Stimulated activated CD8-positive, alpha-beta memory T cell treated with anti-CD3 and anti-CD28 coated beads, Interleukin-15, amount 100 ng/mL, for 24 hours (primary cell): ENCODE data around the gene RNU7-1.

Experiments
- DNase-seq: peaks from one replicate; pipeline ENCODE4 v3.0.0-alpha.2; 2020; ENCODE audit warnings: low read depth

Gene RNU7-1

GRCh38 chr12:6953442-6954315, 10.1 kb downstream of the RNU7-1 start:
- no peak for DNase-seq

GRCh38 chr12:6954316-6955107, 10.9 kb downstream of the RNU7-1 start:
- DNase-seq: no peak

- DNase-seq: no peak
Observed at GRCh38 chr12:6955108-6956020, 11.7 kb downstream of the RNU7-1 start.

GRCh38 chr12:6956021-6956727, 12.6 kb downstream of the RNU7-1 start:
- no peak for DNase-seq

- DNase-seq: no peak
Observed at GRCh38 chr12:6957151-6957701, 13.6 kb downstream of the RNU7-1 start.

DNA sequence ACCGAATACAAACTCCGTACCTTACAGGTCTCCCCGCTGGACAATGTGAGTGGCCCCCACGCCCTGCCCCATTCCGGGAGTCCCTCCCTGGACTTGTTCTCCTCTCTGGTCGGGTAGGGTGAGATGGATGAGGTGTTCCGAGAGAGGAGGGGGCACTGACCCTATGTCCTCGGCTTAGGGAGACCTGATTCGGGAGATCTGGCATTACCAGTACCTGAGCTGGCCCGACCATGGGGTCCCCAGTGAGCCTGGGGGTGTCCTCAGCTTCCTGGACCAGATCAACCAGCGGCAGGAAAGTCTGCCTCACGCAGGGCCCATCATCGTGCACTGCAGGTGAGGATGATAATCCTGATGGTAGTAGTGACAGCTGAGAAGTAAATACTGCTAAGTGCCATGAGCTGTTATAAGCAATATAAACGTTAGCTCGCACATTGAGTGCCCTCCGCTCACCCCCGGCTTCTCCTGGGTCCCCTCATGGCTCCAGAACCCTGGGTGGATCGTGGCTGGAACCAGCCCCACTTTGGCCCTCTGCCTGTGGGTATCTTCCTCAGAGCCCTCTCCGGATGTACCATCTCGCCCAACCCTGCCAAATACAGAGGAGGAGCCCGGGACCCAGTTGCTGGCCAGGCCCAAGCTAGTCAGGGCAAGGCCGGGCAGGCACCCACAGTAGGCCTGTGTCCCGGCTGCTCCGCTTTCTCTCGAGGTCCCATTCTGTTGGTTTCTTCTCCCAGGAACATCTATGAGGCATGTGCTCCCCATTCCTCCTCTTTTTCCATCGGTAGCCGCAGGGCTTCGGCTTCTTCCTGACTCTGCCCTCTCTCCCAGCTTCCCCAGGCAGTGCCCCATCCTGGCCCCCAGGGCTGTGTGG, 14.4 kb downstream of the RNU7-1 start:
- DNase-seq: no peak

- no peak for DNase-seq
Observed at GRCh38 chr12:6958609-6959057, 15.0 kb downstream of the RNU7-1 start.

DNA sequence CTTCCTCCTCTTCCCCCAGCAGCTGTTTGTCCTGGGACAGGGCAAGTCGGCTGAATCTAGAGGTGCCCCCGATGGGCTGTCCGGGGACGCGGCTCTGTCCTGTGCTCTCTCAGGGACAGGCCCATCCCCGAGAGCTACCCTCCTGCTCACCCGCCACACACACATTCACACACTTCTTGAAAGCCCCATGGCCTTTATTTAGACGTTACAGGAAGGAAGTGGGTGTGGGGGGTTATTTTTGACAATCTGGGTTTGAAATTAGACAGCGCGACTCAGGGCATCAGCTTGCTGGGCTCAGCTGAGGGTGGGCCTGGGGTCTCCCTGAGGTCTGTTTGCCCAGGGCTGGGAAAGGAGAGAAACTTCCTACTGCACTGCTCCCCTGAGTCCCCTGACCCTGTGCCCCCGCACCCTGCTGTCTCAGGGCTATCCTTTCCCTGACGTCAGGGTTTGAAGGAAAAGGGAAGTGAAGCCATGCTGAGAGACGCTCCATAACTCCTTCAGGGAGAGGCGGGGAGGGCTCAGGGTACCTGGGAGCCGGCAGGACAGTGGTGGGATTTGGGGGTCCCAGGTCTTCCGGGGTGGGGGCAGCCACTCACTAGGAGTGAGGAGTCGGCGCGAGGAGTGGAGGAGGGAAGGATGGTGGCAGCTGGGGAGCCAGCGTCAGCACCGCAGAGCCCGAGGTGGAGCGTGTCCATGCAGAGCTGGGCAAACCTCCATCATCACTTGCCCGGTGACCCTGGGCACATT, 15.6 kb downstream of the RNU7-1 start:
- DNase-seq: no peak

DNA sequence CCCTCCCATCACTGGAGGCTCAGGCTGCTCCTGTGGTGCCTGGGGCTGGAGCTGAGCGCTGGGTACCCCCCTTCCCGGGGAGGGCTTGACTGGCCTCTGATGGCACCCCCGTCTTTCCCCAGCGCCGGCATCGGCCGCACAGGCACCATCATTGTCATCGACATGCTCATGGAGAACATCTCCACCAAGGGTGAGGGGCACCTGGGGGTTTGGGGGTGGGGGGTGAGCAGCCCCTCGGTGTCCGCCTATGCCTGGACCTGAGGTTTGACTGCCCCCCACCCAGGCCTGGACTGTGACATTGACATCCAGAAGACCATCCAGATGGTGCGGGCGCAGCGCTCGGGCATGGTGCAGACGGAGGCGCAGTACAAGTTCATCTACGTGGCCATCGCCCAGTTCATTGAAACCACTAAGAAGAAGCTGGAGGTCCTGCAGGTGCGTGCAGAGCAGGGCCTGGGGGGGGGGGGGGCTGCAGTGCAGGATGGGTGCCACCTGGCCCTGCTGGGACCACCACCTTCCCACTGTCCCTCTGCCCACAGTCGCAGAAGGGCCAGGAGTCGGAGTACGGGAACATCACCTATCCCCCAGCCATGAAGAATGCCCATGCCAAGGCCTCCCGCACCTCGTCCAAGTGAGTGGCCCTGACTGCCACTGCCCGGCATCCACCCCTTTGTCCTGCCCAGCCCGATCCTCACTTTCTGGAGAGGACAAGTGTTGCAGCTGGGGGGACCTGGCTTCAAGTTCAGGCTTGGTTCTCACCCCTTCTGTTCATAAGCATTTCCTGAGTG, 16.4 kb downstream of the RNU7-1 start:
- no peak for DNase-seq

DNA sequence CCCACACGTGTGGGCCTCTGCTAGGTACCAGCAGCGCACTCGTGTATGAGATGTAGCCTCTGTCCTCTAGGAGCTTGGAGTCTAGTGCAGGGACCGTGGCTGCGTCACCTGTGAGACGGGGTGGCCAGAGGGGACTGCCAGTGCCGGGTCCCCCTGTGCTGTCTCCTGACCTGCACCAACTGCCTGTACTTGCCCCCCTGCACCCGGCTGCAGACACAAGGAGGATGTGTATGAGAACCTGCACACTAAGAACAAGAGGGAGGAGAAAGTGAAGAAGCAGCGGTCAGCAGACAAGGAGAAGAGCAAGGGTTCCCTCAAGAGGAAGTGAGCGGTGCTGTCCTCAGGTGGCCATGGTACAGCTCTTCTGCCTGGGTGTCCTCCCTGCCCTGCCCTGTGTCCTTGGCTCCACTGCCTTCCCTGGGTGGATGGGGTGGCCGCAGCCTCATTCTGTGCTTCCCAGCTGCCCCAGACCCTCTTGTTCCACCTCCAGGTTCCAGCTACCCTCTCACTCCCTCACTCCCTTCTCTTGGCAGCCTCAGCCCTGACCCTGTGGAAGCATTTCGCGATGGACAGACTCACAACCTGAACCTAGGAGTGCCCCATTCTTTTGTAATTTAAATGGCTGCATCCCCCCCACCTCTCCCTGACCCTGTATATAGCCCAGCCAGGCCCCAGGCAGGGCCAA, 17.1 kb downstream of the RNU7-1 start:
- no peak for DNase-seq

GRCh38 chr12:6961278-6961694, 17.7 kb downstream of the RNU7-1 start:
- no peak for DNase-seq

DNA sequence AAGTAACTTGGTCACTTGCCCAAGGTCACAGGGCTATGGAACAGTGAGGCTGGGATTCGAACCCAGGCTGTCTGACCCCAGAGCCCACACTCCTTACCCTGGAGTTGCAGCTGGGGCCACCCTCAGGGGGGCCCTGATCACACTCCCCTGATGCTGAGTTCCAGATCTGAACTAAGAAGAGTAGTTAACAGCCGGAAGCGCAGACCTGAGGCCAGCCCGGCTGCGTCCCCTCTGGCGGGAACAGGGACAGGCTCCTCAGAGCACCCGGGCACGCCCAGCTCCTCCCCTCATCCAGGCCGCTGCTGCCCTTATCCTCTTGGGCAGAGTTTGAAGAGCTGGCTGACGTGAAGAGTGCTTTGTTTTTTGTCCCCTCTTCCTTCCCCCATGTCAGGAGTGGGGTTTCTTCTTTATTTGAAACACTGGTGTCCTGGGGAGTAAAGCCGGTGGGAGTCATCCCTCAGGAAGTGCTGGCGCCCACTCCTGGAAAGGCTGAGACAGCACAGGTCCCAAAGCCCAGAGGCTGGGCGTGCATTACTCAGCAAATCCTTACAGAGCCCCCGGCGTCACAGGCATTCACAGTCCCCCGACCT, 18.2 kb downstream of the RNU7-1 start:
- DNase-seq: no peak

GRCh38 chr12:6962285-6963015, 18.8 kb downstream of the RNU7-1 start:
- no peak for DNase-seq

GRCh38 chr12:6963016-6963731, 19.6 kb downstream of the RNU7-1 start:
- no peak for DNase-seq

DNA sequence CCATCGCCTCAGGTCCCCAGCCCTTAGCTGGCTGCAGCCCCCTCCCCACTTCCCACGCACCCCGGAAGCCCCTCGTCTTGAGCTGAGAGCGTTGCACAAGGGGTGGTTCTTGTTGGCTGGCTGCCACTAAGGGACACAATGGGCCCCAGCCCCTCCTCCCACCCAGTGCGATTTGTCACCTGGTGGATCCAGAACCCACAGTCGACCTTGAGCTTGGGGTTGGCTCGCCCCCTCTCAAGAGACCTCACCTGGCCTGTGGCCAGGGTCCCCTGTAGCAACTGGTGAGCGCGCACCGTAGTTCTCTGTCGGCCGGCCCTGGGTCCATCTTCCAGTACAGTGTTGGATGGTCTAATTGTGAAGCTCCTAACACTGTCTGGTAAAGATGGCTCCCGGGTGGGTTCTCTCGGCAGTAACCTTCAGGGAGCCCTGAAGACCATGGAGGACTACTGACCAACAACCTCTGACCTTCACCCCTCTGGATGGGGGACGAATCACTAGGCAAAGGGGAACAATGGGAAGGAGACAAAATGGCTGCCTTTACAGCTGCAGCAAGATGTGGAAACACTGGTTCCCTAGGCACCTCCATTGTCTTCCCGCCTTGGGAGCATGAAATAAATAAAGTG, 20.3 kb downstream of the RNU7-1 start:
- DNase-seq: no peak

GRCh38 chr12:6964605-6965025, 21.0 kb downstream of the RNU7-1 start:
- no peak for DNase-seq
